Neural cell (in vitro differentiated cells): ENCODE results near the gene FAM219A. TPM values are rescaled to one million over a fixed set of nuclear protein-coding genes. Genes with fewer than 3 reads are reported as not detected.

Source experiments
- H2AFZ ChIP-seq: fragments of 200-600, 300-800 bp; sonication (generic), shearing (Covaris generic); 2 replicates; pipeline ENCODE4 v1.6.0; 2014; ENCODE audit warnings: low read depth, mild to moderate bottlenecking, antibody characterized with exemption, low read length, moderate library complexity
- H3F3A ChIP-seq: fragments of 200-600 bp; shearing (Covaris generic); 2 replicates; pipeline ENCODE4 v1.6.1; 2016; ENCODE audit warnings: mild to moderate bottlenecking, moderate library complexity, mixed read lengths, antibody characterized with exemption, low read length; ENCODE audit not compliant: insufficient read depth, poor library complexity, severe bottlenecking
- H3K27ac ChIP-seq: fragments of 200-600, 300-800 bp; sonication (generic), shearing (Covaris generic); 2 replicates; pipeline ENCODE4 v1.5.1; 2014; ENCODE audit warnings: mild to moderate bottlenecking, low read length, moderate library complexity
- H3K27me3 ChIP-seq: fragments of 300-800, 200-600 bp; sonication (generic), shearing (Covaris generic); 2 replicates; pipeline ENCODE4 v1.6.0; 2014; ENCODE audit warnings: mild to moderate bottlenecking, low read depth, low read length, moderate library complexity; ENCODE audit not compliant: insufficient read depth
- H3K36me3 ChIP-seq: fragments of 300-800, 200-600 bp; sonication (generic), shearing (Covaris generic); 2 replicates; pipeline ENCODE4 v1.5.1; 2014; ENCODE audit warnings: mild to moderate bottlenecking, antibody characterized with exemption, low read length, moderate library complexity; ENCODE audit not compliant: insufficient read depth
- H3K4me2 ChIP-seq: fragments of 300-800, 200-600 bp; sonication (generic), shearing (Covaris generic); 2 replicates; pipeline ENCODE4 v1.6.0; 2014; ENCODE audit warnings: mild to moderate bottlenecking, low read length
- H3K4me3 ChIP-seq: fragments of 300-800, 200-600 bp; sonication (generic), shearing (Covaris generic); 2 replicates; pipeline ENCODE4 v1.5.1; 2014; ENCODE audit warnings: mild to moderate bottlenecking, low read length, moderate library complexity
- H3K79me2 ChIP-seq: fragments of 200-600 bp; shearing (Covaris generic); replicated peaks from 2 replicates; pipeline ENCODE4 v1.6.0; 2014; ENCODE audit warnings: mild to moderate bottlenecking, low read length, moderate library complexity; ENCODE audit not compliant: insufficient read depth
- H3K9ac ChIP-seq: fragments of 300-800, 200-600 bp; sonication (generic), shearing (Covaris generic); 2 replicates; pipeline ENCODE4 v1.6.1; 2016; ENCODE audit warnings: mild to moderate bottlenecking, low read length, mixed read lengths
- H3K9me2 ChIP-seq: fragments of 200-600 bp; shearing (Covaris generic); 2 replicates; pipeline ENCODE4 v1.6.1; 2016; ENCODE audit warnings: mild to moderate bottlenecking, low read length, mixed read lengths; ENCODE audit not compliant: insufficient read depth
- H3K9me3 ChIP-seq: fragments of 200-600, 300-800 bp; sonication (generic), shearing (Covaris generic); 2 replicates; pipeline ENCODE4 v1.6.1; 2016; ENCODE audit warnings: mild to moderate bottlenecking, mixed run types, low read length, moderate library complexity, mixed read lengths
- H4K20me1 ChIP-seq: fragments of 200-600 bp; shearing (Covaris generic); 2 replicates; pipeline ENCODE4 v1.6.1; 2016; ENCODE audit warnings: mild to moderate bottlenecking, mixed run types; ENCODE audit not compliant: insufficient read depth
- EP300 ChIP-seq: fragments of 450-650 bp; conservative IDR thresholded peaks from 2 replicates; pipeline ENCODE4 v1.6.1; 2014; ENCODE audit warnings: antibody characterized with exemption, mild to moderate bottlenecking, moderate library complexity; ENCODE audit not compliant: poor library complexity, severe bottlenecking
- EZH2 ChIP-seq: fragments of 200-600, 300-800 bp; shearing (Covaris generic), sonication (generic); IDR thresholded peaks from 2 replicates; pipeline ENCODE4 v1.6.1; 2014; ENCODE audit warnings: antibody characterized with exemption, low read length, borderline replicate concordance, mild to moderate bottlenecking; ENCODE audit not compliant: insufficient read depth, poor library complexity, severe bottlenecking
- MXI1 ChIP-seq: fragments of 450-650 bp; conservative IDR thresholded peaks from 2 replicates; pipeline ENCODE4 v1.6.1; 2014; ENCODE audit warnings: antibody characterized with exemption, mild to moderate bottlenecking; ENCODE audit not compliant: poor library complexity, severe bottlenecking
- POLR2AphosphoS5 ChIP-seq: IDR thresholded peaks from 2 replicates; pipeline ENCODE4 v1.6.1; 2012
- RAD21 ChIP-seq: fragments of 450-650 bp; conservative IDR thresholded peaks from 2 replicates; pipeline ENCODE4 v1.6.1; 2014; ENCODE audit warnings: antibody characterized with exemption, mild to moderate bottlenecking, moderate library complexity
- REST ChIP-seq: IDR thresholded peaks from 2 replicates; pipeline ENCODE4 v1.6.1; 2012; ENCODE audit warnings: borderline replicate concordance
- SMC3 ChIP-seq: fragments of 450-650 bp; conservative IDR thresholded peaks from 2 replicates; pipeline ENCODE4 v1.6.1; 2014; ENCODE audit warnings: antibody characterized with exemption, mild to moderate bottlenecking, moderate library complexity; ENCODE audit not compliant: poor library complexity
- TAF1 ChIP-seq: IDR thresholded peaks from 2 replicates; pipeline ENCODE4 v1.6.1; 2012; ENCODE audit warnings: low read depth
- polyA plus RNA-seq: library from polyadenylated mRNA; depleted of rRNA; stranded (reverse); fragments of >200 nt; gene quantifications from 2 replicates; pipeline ENCODE4 v1.2.3, GENCODE V29; 2014
- TF ChIP-seq, protein P1 (sequence below): fragments of 450-650 bp; IDR thresholded peaks from 2 replicates; pipeline ENCODE4 v1.5.1; 2014; ENCODE audit warnings: antibody characterized with exemption, mild to moderate bottlenecking, moderate library complexity; ENCODE audit not compliant: poor library complexity, severe bottlenecking

FAM219A gene
- polyA plus RNA-seq, 1 donor from 2014 or later, result 56.6 TPM

- no peak for TF ChIP-seq SMC3
- TF ChIP-seq TAF1, result no peak
- TF ChIP-seq MXI1, result no peak
- no peak for TF ChIP-seq POLR2AphosphoS5
- Histone ChIP-seq H3K27me3 (no peaks in the 10 kb centered on the region), H3K9me2 (no peaks in the 10 kb centered on the region), H3K4me3 (no peak overlapping the region), H3K79me2 (no peaks in the 10 kb centered on the region), H3F3A (no peaks in the 10 kb centered on the region), H3K9me3 (no peaks in the 10 kb centered on the region), H3K36me3 (no peaks in the 10 kb centered on the region), H3K27ac (no peak overlapping the region), H3K9ac (no peak overlapping the region), H3K4me2 (no peak overlapping the region), H2AFZ (no peak overlapping the region), H4K20me1 (no peaks in the 10 kb centered on the region)
These were observed 31.9 kb downstream of the FAM219A start for GRCh38 chr9:34426347-34427074.

GRCh38 chr9:34419716-34420504 is 38.5 kb downstream of the FAM219A start:
- no peaks in the 10 kb centered on the region for H3F3A ChIP-seq
- no peak overlapping the region for H3K9ac ChIP-seq
- no peaks in the 10 kb centered on the region for H3K9me2 ChIP-seq
- H3K27me3 ChIP-seq, result no peaks in the 10 kb centered on the region
- H3K4me3 ChIP-seq, result no peak overlapping the region
- no peak overlapping the region for H2AFZ ChIP-seq
- no peaks in the 10 kb centered on the region for H3K9me3 ChIP-seq
- no peaks in the 10 kb centered on the region for H4K20me1 ChIP-seq
- no peak overlapping the region for H3K4me2 ChIP-seq
- H3K27ac ChIP-seq, result no peak overlapping the region
- no peaks in the 10 kb centered on the region for H3K79me2 ChIP-seq
- no peak for TF ChIP-seq EZH2
- TF ChIP-seq RAD21, result no peak
- TF ChIP-seq REST, result no peak
- TF ChIP-seq SMC3, result no peak
- TF ChIP-seq, protein P1, sequence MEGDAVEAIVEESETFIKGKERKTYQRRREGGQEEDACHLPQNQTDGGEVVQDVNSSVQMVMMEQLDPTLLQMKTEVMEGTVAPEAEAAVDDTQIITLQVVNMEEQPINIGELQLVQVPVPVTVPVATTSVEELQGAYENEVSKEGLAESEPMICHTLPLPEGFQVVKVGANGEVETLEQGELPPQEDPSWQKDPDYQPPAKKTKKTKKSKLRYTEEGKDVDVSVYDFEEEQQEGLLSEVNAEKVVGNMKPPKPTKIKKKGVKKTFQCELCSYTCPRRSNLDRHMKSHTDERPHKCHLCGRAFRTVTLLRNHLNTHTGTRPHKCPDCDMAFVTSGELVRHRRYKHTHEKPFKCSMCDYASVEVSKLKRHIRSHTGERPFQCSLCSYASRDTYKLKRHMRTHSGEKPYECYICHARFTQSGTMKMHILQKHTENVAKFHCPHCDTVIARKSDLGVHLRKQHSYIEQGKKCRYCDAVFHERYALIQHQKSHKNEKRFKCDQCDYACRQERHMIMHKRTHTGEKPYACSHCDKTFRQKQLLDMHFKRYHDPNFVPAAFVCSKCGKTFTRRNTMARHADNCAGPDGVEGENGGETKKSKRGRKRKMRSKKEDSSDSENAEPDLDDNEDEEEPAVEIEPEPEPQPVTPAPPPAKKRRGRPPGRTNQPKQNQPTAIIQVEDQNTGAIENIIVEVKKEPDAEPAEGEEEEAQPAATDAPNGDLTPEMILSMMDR, result no peak
- TF ChIP-seq EP300, result no peak
- TF ChIP-seq MXI1, result no peak
- no peak for TF ChIP-seq POLR2AphosphoS5
- no peak for TF ChIP-seq TAF1
- no peaks in the 10 kb centered on the region for H3K36me3 ChIP-seq
